ENCODE measurements around the gene BORCS6. TPM values are rescaled to one million over a fixed set of nuclear protein-coding genes. Genes with fewer than 3 reads are reported as not detected.

BORCS6 gene
- total and polyA plus RNA-seq, 2 experiments from 2014 or later = 1.8 to 7.1 TPM

- peaks cover 7% of the 10 kb centered on the region; the same call in 1 of the 2 replicates for H3K36me3 ChIP-seq (ENCODE audit: insufficient read depth)
- H4K20me1 ChIP-seq (replicated peaks; ENCODE audit: insufficient read depth) = peaks cover 4% of the 10 kb centered on the region
- H3K79me2 ChIP-seq (replicated peaks; ENCODE audit: insufficient read depth) = no peaks in the 10 kb centered on the region
- H3K9me2 ChIP-seq (ENCODE audit: insufficient read depth) = no peaks in the 10 kb centered on the region
- no peaks in the 10 kb centered on the region for H3K27me3 ChIP-seq (ENCODE audit: insufficient read depth)
- Mint-ChIP-seq H3K4me1 (peaks cover 10% of the 10 kb centered on the region), H3K36me3 (ENCODE audit: low read depth) (peaks cover 47% of the 10 kb centered on the region), H3K9me3 (peaks cover 19% of the 10 kb centered on the region), H3K4me3 (peak overlapping the region; percentile 70), H3K27ac (peak overlapping the region; percentile 21; the same call in 1 of the 2 replicates), H3K27me3 (ENCODE audit: insufficient read depth, low read depth, poor library complexity) (peaks cover 44% of the 10 kb centered on the region)
- no peak for DNase-seq (ENCODE audit: low spot score)
- peak; percentile 0; the same call in 1 of the 3 replicates for ATAC-seq
- peaks cover 6% of the 10 kb centered on the region; the same call in 1 of the 2 replicates for H3K4me1 ChIP-seq (ENCODE audit: insufficient read depth)
- H3F3A ChIP-seq (replicated peaks; ENCODE audit: low read depth) = peaks cover 35% of the 10 kb centered on the region
- H3K4me2 ChIP-seq = peak overlapping the region; percentile 69
- H3K27ac ChIP-seq (ENCODE audit: low read depth) = peak overlapping the region; percentile 29
- TF ChIP-seq CTCF (conservative IDR thresholded peaks at IDR 0.05; ENCODE audit: low read depth in 2 of 2) = no peak
- peak overlapping the region; percentile 58 for H3K4me3 ChIP-seq
- H2AFZ ChIP-seq = no peak overlapping the region
Measured at GRCh38 chr17:8227238-8227581, 37.2 kb upstream of the BORCS6 start.

- TF ChIP-seq NANOG (IDR thresholded peaks at IDR 0.05; ENCODE audit: borderline replicate concordance) (no peak), CREB1 (CRISPR knock-in tag; IDR thresholded peaks at IDR 0.05; ENCODE audit: low read depth) (peak; percentile 63), POLR2AphosphoS5 (IDR thresholded peaks at IDR 0.05; ENCODE audit: low read depth) (peak; percentile 77)
- Histone ChIP-seq H3K4me3 (peak overlapping the region; percentile 58), H3K4me1 (ENCODE audit: insufficient read depth) (peaks cover 6% of the 10 kb centered on the region; the same call in 1 of the 2 replicates), H3F3A (replicated peaks; ENCODE audit: low read depth) (peaks cover 35% of the 10 kb centered on the region), H4K20me1 (replicated peaks; ENCODE audit: insufficient read depth) (peaks cover 4% of the 10 kb centered on the region), H3K79me2 (replicated peaks; ENCODE audit: insufficient read depth) (no peaks in the 10 kb centered on the region), H3K36me3 (ENCODE audit: insufficient read depth) (peaks cover 4% of the 10 kb centered on the region; the same call in 1 of the 2 replicates), H3K4me2 (peak overlapping the region; percentile 75), H3K27ac (ENCODE audit: low read depth) (peak overlapping the region; percentile 91), H3K9me2 (ENCODE audit: insufficient read depth) (no peaks in the 10 kb centered on the region), H2AFZ (no peak overlapping the region), H3K27me3 (ENCODE audit: insufficient read depth) (no peaks in the 10 kb centered on the region)
- ATAC-seq = peak; percentile 5
- Mint-ChIP-seq H3K27me3 (ENCODE audit: insufficient read depth, low read depth, poor library complexity) (peaks cover 46% of the 10 kb centered on the region), H3K9me3 (peaks cover 22% of the 10 kb centered on the region), H3K36me3 (ENCODE audit: low read depth) (peaks cover 47% of the 10 kb centered on the region), H3K4me1 (peaks cover 10% of the 10 kb centered on the region), H3K4me3 (peak overlapping the region; percentile 70), H3K27ac (peak overlapping the region; percentile 99)
- DNase-seq (ENCODE audit: low spot score) = peak; percentile 91
Measured at GRCh38 chr17:8226536-8227237, 36.7 kb upstream of the BORCS6 start.

- DNase-seq (ENCODE audit: low spot score) = peak; percentile 85
- peaks cover 53% of the 10 kb centered on the region for H3K27me3 Mint-ChIP-seq (ENCODE audit: insufficient read depth, low read depth, poor library complexity)
- ATAC-seq = no peak
- peak overlapping the region; percentile 70 for H3K4me3 Mint-ChIP-seq
- Histone ChIP-seq H2AFZ (no peak overlapping the region), H3K79me2 (replicated peaks; ENCODE audit: insufficient read depth) (no peaks in the 10 kb centered on the region), H3K36me3 (ENCODE audit: insufficient read depth) (peaks cover 4% of the 10 kb centered on the region; the same call in 1 of the 2 replicates), H3F3A (replicated peaks; ENCODE audit: low read depth) (peaks cover 35% of the 10 kb centered on the region), H3K4me2 (peak overlapping the region; percentile 75), H3K27me3 (ENCODE audit: insufficient read depth) (no peaks in the 10 kb centered on the region), H4K20me1 (replicated peaks; ENCODE audit: insufficient read depth) (peaks cover 4% of the 10 kb centered on the region), H3K27ac (ENCODE audit: low read depth) (peak overlapping the region; percentile 91), H3K9me2 (ENCODE audit: insufficient read depth) (no peaks in the 10 kb centered on the region), H3K4me3 (peak overlapping the region; percentile 58), H3K4me1 (ENCODE audit: insufficient read depth) (peaks cover 6% of the 10 kb centered on the region; the same call in 1 of the 2 replicates)
- peaks cover 10% of the 10 kb centered on the region for H3K4me1 Mint-ChIP-seq
- H3K36me3 Mint-ChIP-seq (ENCODE audit: low read depth) = peaks cover 43% of the 10 kb centered on the region
- peak overlapping the region; percentile 99 for H3K27ac Mint-ChIP-seq
- H3K9me3 Mint-ChIP-seq = peaks cover 29% of the 10 kb centered on the region
- TF ChIP-seq ETS1 (IDR thresholded peaks at IDR 0.05) = 0 out of 2 replicates have a peak, but pooled peaks have one; percentile 8
- no peak for TF ChIP-seq REST (IDR thresholded peaks at IDR 0.05; ENCODE audit: unreplicated experiment)
- TF ChIP-seq POLR2AphosphoS5 (IDR thresholded peaks at IDR 0.05; ENCODE audit: low read depth) = no peak
- no peak for TF ChIP-seq CREB1 (CRISPR knock-in tag; IDR thresholded peaks at IDR 0.05; ENCODE audit: low read depth)
Measured at GRCh38 chr17:8225813-8226535, 36.0 kb upstream of the BORCS6 start.

Measured in GM23338 (cell line).